NCI-H187 treated with DMSO at 0.1 percent for 48 hours (cell line): ENCODE measurements around the gene GYPE.
"Not testable (repeated sequence)": the region's sequence is repeated elsewhere in the genome, so short reads cannot be mapped to it uniquely, and the experiment has no call there.

Source experiments
- DNase-seq: peaks from one replicate; lab custom pipeline; 2025; lab: John Stamatoyannopoulos, UW

The GYPE gene

GRCh38 chr4:143870523-143871268 is 34.7 kb downstream of the GYPE start:
- not testable (repeated sequence) for DNase-seq

- DNase-seq = not testable (repeated sequence)
These were observed 35.4 kb downstream of the GYPE start for GRCh38 chr4:143869925-143870324.

GRCh38 chr4:143862716-143863115 is 42.6 kb downstream of the GYPE start:
- not testable (repeated sequence) for DNase-seq

GRCh38 chr4:143858456-143858855 is 46.9 kb downstream of the GYPE start:
- DNase-seq = no peak

- not testable (repeated sequence) for DNase-seq
These were observed 47.7 kb downstream of the GYPE start for GRCh38 chr4:143857391-143858336.

GRCh38 chr4:143856017-143856557 is 49.3 kb downstream of the GYPE start:
- not testable (repeated sequence) for DNase-seq

GRCh38 chr4:143854645-143855044 is 50.7 kb downstream of the GYPE start:
- not testable (repeated sequence) for DNase-seq

GRCh38 chr4:143849296-143849695 is 56.1 kb downstream of the GYPE start:
- DNase-seq = not testable (repeated sequence)

- DNase-seq = not testable (repeated sequence)
These were observed 61.9 kb downstream of the GYPE start for GRCh38 chr4:143843506-143843832.

GRCh38 chr4:143842624-143843505 is 62.5 kb downstream of the GYPE start:
- not testable (repeated sequence) for DNase-seq

GRCh38 chr4:143839413-143839812 is 65.9 kb downstream of the GYPE start:
- not testable (repeated sequence) for DNase-seq

GRCh38 chr4:143834196-143834595 is 71.2 kb downstream of the GYPE start:
- DNase-seq = not testable (repeated sequence)

GRCh38 chr4:143833676-143834075 is 71.7 kb downstream of the GYPE start:
- not testable (repeated sequence) for DNase-seq

- DNase-seq = not testable (repeated sequence)
These were observed 74.8 kb downstream of the GYPE start for GRCh38 chr4:143830576-143830975.

- DNase-seq = not testable (repeated sequence)
These were observed 76.1 kb downstream of the GYPE start for GRCh38 chr4:143829239-143829620.
